K562 (cell line): ENCODE results near the gene SMIM10. TPM values are rescaled to one million over a fixed set of nuclear protein-coding genes. Genes with fewer than 3 reads are reported as not detected.

Experiments
- ATAC-seq: fragments of 200-7000 bp; cut with Tn5 transposase; 3 replicates; pipeline ENCODE4 v1.9.1; 2020; ENCODE audit warnings: moderate library complexity
- BruUV-seq: library from RNA; stranded (reverse); fragments of 400-500 nt; replicated peaks from 2 replicates; lab custom pipeline; 2021; lab: Mats Ljungman, UMichigan
- CTCF ChIA-PET: fragments of 300-600 bp; formaldehyde crosslinking; extraction: SDS; loops from one replicate; lab custom pipeline; 2021; ENCODE audit warnings: low intra/inter-chr PET ratio; lab: Yijun Ruan, JAX
- POLR2A ChIA-PET: fragments of 300-600, 350-650 bp; sonication (Branson Sonifier 250); formaldehyde crosslinking; extraction: SDS; loops from one replicate; lab custom pipeline; 2021; ENCODE audit warnings: antibody characterized with exemption, inconsistent platforms; lab: Yijun Ruan, JAX
- DNase-seq, 4 experiments: peaks; one replicate each; pipeline versions ENCODE4 v3.0.0 to v3.0.0-alpha.2; 2011 to 2018; ENCODE audit warnings: low spot score in 3 of 4, mixed read lengths in 3 of 4; ENCODE audit errors: extremely low read depth in 1 of 4
- FAIRE-seq: peaks from 2 replicates; lab custom pipeline; 2011; peaks lifted over from hg19 to GRCh38; lab: Jason Lieb, UNC
- H2AFZ ChIP-seq: 2 replicates; pipeline ENCODE4 v1.6.0; 2011; ENCODE audit warnings: low read depth, low read length, control low read depth, inconsistent platforms
- H3K27ac ChIP-seq: fragments of 200-600 bp; 3 replicates; pipeline ENCODE4 v1.8.0; 2011; ENCODE audit warnings: low read depth, mild to moderate bottlenecking, control low read depth, inconsistent platforms, low read length, moderate library complexity, mixed read lengths; ENCODE audit errors: extremely low read depth
- H3K27me3 ChIP-seq, 2 experiments: fragments of 300-600 bp in 1 of 2; 2 replicates in 1 of 2; 3 replicates in 1 of 2; pipeline versions ENCODE4 v1.6.0 to v1.8.0; 2011; ENCODE audit warnings: inconsistent platforms in 2 of 2, low read length in 2 of 2, mild to moderate bottlenecking in 1 of 2, mixed read lengths in 1 of 2, moderate library complexity in 1 of 2; ENCODE audit not compliant: control insufficient read depth in 2 of 2, insufficient read depth in 2 of 2
- H3K36me3 ChIP-seq: fragments of 300-600 bp; 3 replicates; pipeline ENCODE4 v1.8.0; 2011; ENCODE audit warnings: mild to moderate bottlenecking, low read length, inconsistent platforms; ENCODE audit not compliant: control insufficient read depth, insufficient read depth
- H3K4me1 ChIP-seq, 2 experiments: fragments of 200-600 bp in 1 of 2; replicated peaks in 1 of 2; 2 replicates in 1 of 2; 3 replicates in 1 of 2; pipeline versions ENCODE4 v1.5.1 to v1.8.0; 2011; ENCODE audit warnings: inconsistent platforms in 2 of 2, low read length in 2 of 2, mild to moderate bottlenecking in 1 of 2, mixed read lengths in 1 of 2, moderate library complexity in 1 of 2; ENCODE audit not compliant: control insufficient read depth in 2 of 2, insufficient read depth in 2 of 2
- H3K4me2 ChIP-seq: 2 replicates; pipeline ENCODE4 v1.6.1; 2011; ENCODE audit warnings: low read length, control low read depth, inconsistent platforms, mixed read lengths; ENCODE audit not compliant: insufficient read depth
- H3K4me3 ChIP-seq: fragments of 200-600 bp; sonication (generic), shearing (Covaris generic); 2 replicates; pipeline ENCODE4 v1.5.1; 2016; ENCODE audit warnings: control low read depth, inconsistent platforms
- H3K79me2 ChIP-seq: fragments of 200-600 bp; 3 replicates; pipeline ENCODE4 v1.8.0; 2011; ENCODE audit warnings: low read length, inconsistent platforms; ENCODE audit not compliant: control insufficient read depth, insufficient read depth
- H3K9ac ChIP-seq, 2 experiments: 2 replicates each; pipeline versions ENCODE4 v1.6.0 to v1.6.1; 2011; ENCODE audit warnings: low read depth in 2 of 2, low read length in 2 of 2, control low read depth in 1 of 2, inconsistent platforms in 1 of 2, mild to moderate bottlenecking in 1 of 2, mixed read lengths in 1 of 2; ENCODE audit not compliant: insufficient read depth in 1 of 2
- H3K9me1 ChIP-seq: one replicate; pipeline ENCODE4 v1.6.0; 2011; ENCODE audit warnings: inconsistent platforms, mild to moderate bottlenecking, low read length, moderate library complexity; ENCODE audit not compliant: control insufficient read depth, insufficient read depth
- H3K9me3 ChIP-seq: replicated peaks from 2 replicates; pipeline ENCODE4 v1.5.1; 2011; ENCODE audit warnings: low read depth, low read length, inconsistent platforms; ENCODE audit not compliant: control insufficient read depth, insufficient read depth
- H4K20me1 ChIP-seq: replicated peaks from 2 replicates; pipeline ENCODE4 v1.6.1; 2011; ENCODE audit warnings: low read length, inconsistent platforms, mixed read lengths; ENCODE audit not compliant: control insufficient read depth, insufficient read depth
- ARID2 ChIP-seq: fragments of 450-650 bp; IDR thresholded peaks from 2 replicates; pipeline ENCODE4 v1.6.1; 2017; ENCODE audit warnings: antibody characterized with exemption, mild to moderate bottlenecking
- ESRRA ChIP-seq: fragments of 450-650 bp; IDR thresholded peaks from 2 replicates; pipeline ENCODE4 v1.6.1; 2014; ENCODE audit warnings: low read depth, mild to moderate bottlenecking, moderate library complexity, borderline replicate concordance
- GTF2E2 ChIP-seq: fragments of 200-800 bp; sonication (Bioruptor generic); IDR thresholded peaks from 2 replicates; pipeline ENCODE4 v1.6.1; 2016; ENCODE audit warnings: missing genetic modification characterization, missing compliant biosample characterization
- NFRKB ChIP-seq: fragments of 450-650 bp; IDR thresholded peaks from 2 replicates; pipeline ENCODE4 v1.6.1; 2016; ENCODE audit warnings: low read depth
- TBL1XR1 ChIP-seq, 2 experiments: IDR thresholded peaks; 2 replicates each; pipeline ENCODE4 v1.6.1; 2012; ENCODE audit warnings: improper control_type of control experiment in 2 of 2, low read length in 2 of 2, mild to moderate bottlenecking in 1 of 2
- TGIF2 ChIP-seq: sonication (generic); formaldehyde crosslinking; IDR thresholded peaks from 2 replicates; pipeline ENCODE4 v1.8.1; 2022; ENCODE audit warnings: mild to moderate bottlenecking, missing genetic modification reagents, moderate library complexity
- ZNF121 ChIP-seq: sonication (generic); formaldehyde crosslinking; conservative IDR thresholded peaks from 2 replicates; pipeline ENCODE4 v1.8.0; 2022; ENCODE audit warnings: missing genetic modification reagents
- ZNF143 ChIP-seq: sonication (generic); formaldehyde crosslinking; IDR thresholded peaks from 2 replicates; pipeline ENCODE4 v1.9.0; 2022; ENCODE audit warnings: mild to moderate bottlenecking, missing genetic modification reagents
- ZNF589 ChIP-seq: fragments of 200-800 bp; sonication (Bioruptor generic); IDR thresholded peaks from 2 replicates; pipeline ENCODE4 v1.6.1; 2016; ENCODE audit warnings: low read depth, missing genetic modification characterization, missing compliant biosample characterization
- ZNF778 ChIP-seq: fragments of 450-650 bp; formaldehyde crosslinking; IDR thresholded peaks from 2 replicates; pipeline ENCODE4 v1.4.0; 2020; ENCODE audit warnings: mild to moderate bottlenecking, moderate library complexity
- ZNF780A ChIP-seq: fragments of 250-450 bp; sonication (Bioruptor Pico); IDR thresholded peaks from 2 replicates; pipeline ENCODE4 v1.5.0; 2021; ENCODE audit warnings: mild to moderate bottlenecking
- WGBS: fragments of 100-300 bp; shearing (Covaris generic); methylation state at CpG from one replicate; pipeline ENCODE4 v1.1.6; 2016; ENCODE audit warnings: low coverage, mixed read lengths; ENCODE audit not compliant: insufficient coverage; ENCODE audit errors: missing lambda C conversion rate; 5-methylcytosine and 5-hydroxymethylcytosine counted together
- in situ Hi-C: fragments of 300-500 bp; cut with MboI; formaldehyde crosslinking; loops from 4 replicates; pipeline ENCODE4 v1.15.0; 2018; ENCODE audit warnings: inconsistent platforms, mixed read lengths
- intact Hi-C: fragments of 100-400 bp; cut with micrococcal nuclease; formaldehyde crosslinking; loops from 2 replicates; pipeline ENCODE4 v1.14.2; 2022
- polyA plus RNA-seq, 8 experiments: library from polyadenylated mRNA; depleted of rRNA in 4 of 8; stranded (reverse) in 5 of 8; unstranded in 3 of 8; fragments of >200 nt; fragmentation: Nextera tagmentation in 2 of 8; fragmentation: Illumina TruSeq in 1 of 8; extraction: Ambion mirVana in 2 of 8; extraction: Trizol in 1 of 8; gene quantifications; 2 replicates each; pipeline versions ENCODE4 v1.2.1 to v1.2.3, GENCODE V29; 2011 to 2014; ENCODE audit warnings: inconsistent platforms in 1 of 8, missing spikeins in 1 of 8
- total RNA-seq, 7 experiments: library from RNA; depleted of rRNA in 6 of 7; stranded (reverse); fragments of >200 nt in 6 of 7; fragmentation: Illumina TruSeq in 2 of 7; extraction: Trizol in 2 of 7; gene quantifications; 2 replicates each; pipeline versions ENCODE4 v1.2.1 to v1.2.3, GENCODE V29; 2011 to 2021; ENCODE audit warnings: low replicate concordance in 1 of 7
- TF ChIP-seq, protein P1 (sequence below): fragments of 200-800 bp; sonication (Bioruptor generic); IDR thresholded peaks from 2 replicates; pipeline ENCODE4 v1.6.1; 2017; ENCODE audit warnings: missing genetic modification characterization, missing compliant biosample characterization
- TF ChIP-seq, protein P2 (sequence below): fragments of 150-350 bp; IDR thresholded peaks from 2 replicates; pipeline ENCODE4 v1.6.1; 2014; ENCODE audit warnings: low read depth, mild to moderate bottlenecking, low read length, borderline replicate concordance

SMIM10 gene
- total and polyA plus RNA-seq, 9 of the 15 experiments (the other 6 are each of a cell fraction or from before 2014, with no cell fraction given) = 2.1 to 25.3 (median 16.4) TPM

DNA sequence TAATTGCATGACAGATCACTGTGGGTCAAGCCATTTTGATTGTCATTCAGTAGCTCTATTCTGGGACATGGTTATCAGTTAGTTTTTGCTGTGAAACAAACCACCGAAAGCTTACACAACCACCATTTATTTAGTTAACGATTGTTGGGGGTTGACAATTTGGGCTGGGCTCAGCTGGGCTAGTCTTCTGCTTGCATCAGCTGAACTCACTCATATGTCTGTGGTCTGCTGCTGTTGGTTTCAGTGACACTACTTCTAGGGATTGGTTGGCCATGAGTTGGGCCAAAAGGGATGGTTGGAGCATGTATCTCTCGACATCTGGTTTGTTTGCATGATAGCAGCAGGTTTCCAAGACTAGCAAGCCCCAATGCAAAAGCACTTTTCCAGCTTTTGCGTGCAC, 5.3 kb upstream of the SMIM10 start (continued):
- TF ChIP-seq ZNF121 (CRISPR knock-in tag) = no peak
- TF ChIP-seq, all 486 proteins: peak for 3

DNA sequence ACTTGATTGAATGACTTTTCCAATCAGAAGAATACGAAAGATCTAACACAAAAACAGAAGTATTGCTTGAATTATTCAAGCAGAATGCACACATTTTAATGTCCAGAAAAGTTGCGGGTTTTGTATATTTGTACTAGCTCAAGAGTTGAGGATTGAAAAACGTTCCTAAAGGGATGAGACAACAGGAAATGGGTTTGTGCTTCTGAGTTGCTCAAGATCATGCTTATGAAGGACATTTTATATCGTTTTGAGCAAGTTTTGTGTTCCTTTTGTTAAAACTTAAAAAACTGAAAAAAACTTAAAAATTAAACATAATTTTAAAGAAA, 353 bp upstream of the SMIM10 start:
- peak overlapping the region; percentile 77 for H3K27ac ChIP-seq
- TF ChIP-seq GTF2E2 (no peak), ESRRA (no peak), ZNF589 (CRISPR knock-in tag) (0 out of 2 replicates have a peak, but pooled peaks have one; percentile 45), ARID2 (no peak), TGIF2 (no peak), ZNF778 (CRISPR knock-in tag) (no peak), ZNF143 (CRISPR knock-in tag) (no peak), ZNF780A (CRISPR knock-in tag) (no peak), TBL1XR1 (IDR thresholded peaks at IDR 0.05; ENCODE audit: low read length in 2 of 2) (no peak), NFRKB (no peak)
- TF ChIP-seq, protein P1, sequence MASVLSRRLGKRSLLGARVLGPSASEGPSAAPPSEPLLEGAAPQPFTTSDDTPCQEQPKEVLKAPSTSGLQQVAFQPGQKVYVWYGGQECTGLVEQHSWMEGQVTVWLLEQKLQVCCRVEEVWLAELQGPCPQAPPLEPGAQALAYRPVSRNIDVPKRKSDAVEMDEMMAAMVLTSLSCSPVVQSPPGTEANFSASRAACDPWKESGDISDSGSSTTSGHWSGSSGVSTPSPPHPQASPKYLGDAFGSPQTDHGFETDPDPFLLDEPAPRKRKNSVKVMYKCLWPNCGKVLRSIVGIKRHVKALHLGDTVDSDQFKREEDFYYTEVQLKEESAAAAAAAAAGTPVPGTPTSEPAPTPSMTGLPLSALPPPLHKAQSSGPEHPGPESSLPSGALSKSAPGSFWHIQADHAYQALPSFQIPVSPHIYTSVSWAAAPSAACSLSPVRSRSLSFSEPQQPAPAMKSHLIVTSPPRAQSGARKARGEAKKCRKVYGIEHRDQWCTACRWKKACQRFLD = 0 out of 2 replicates have a peak, but pooled peaks have one; percentile 67
- TF ChIP-seq, protein P2, sequence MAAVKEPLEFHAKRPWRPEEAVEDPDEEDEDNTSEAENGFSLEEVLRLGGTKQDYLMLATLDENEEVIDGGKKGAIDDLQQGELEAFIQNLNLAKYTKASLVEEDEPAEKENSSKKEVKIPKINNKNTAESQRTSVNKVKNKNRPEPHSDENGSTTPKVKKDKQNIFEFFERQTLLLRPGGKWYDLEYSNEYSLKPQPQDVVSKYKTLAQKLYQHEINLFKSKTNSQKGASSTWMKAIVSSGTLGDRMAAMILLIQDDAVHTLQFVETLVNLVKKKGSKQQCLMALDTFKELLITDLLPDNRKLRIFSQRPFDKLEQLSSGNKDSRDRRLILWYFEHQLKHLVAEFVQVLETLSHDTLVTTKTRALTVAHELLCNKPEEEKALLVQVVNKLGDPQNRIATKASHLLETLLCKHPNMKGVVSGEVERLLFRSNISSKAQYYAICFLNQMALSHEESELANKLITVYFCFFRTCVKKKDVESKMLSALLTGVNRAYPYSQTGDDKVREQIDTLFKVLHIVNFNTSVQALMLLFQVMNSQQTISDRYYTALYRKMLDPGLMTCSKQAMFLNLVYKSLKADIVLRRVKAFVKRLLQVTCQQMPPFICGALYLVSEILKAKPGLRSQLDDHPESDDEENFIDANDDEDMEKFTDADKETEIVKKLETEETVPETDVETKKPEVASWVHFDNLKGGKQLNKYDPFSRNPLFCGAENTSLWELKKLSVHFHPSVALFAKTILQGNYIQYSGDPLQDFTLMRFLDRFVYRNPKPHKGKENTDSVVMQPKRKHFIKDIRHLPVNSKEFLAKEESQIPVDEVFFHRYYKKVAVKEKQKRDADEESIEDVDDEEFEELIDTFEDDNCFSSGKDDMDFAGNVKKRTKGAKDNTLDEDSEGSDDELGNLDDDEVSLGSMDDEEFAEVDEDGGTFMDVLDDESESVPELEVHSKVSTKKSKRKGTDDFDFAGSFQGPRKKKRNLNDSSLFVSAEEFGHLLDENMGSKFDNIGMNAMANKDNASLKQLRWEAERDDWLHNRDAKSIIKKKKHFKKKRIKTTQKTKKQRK = no peak

More for the DNA sequence above, 353 bp upstream of the SMIM10 start:
- ChIA-PET CTCF (no interaction called here), POLR2A (interaction anchor here (0.5 to 1.0 kb wide), 2 partner anchors 9 to 28 kb away, joined by 5 read pairs; no protein-coding TSS in a partner anchor)
- DNase-seq (no peak), FAIRE-seq (peak; percentile 40), ATAC-seq (no peak)
- no peak overlapping the region for H3K4me3 ChIP-seq
- intact Hi-C loops (loop anchor here (10.0 kb wide), 1 partner anchor 506 kb away; no protein-coding TSS in a partner anchor), in situ Hi-C loops (no loop called here)
- WGBS = 48% methylated on average over 4 of the region's 4 CpGs
- peak overlapping the region; percentile 55 to 90; a peak in 3 of 4 replicates for H3K9ac ChIP-seq
- no peaks in the 10 kb centered on the region for H3K9me1 ChIP-seq
- peaks cover 7 to 11% of the 10 kb centered on the region in 2 experiments; a peak in 4 of 5 replicates for H3K4me1 ChIP-seq
- no peaks in the 10 kb centered on the region for H3K9me3 ChIP-seq
- peak overlapping the region; percentile 88 for H2AFZ ChIP-seq
- H3K79me2 ChIP-seq = peaks cover 13% of the 10 kb centered on the region; the same call in 2 of the 3 replicates
- H4K20me1 ChIP-seq = no peaks in the 10 kb centered on the region
- peak overlapping the region; percentile 74 for H3K4me2 ChIP-seq
- no TSS peak for BruUV-seq
- H3K27me3 ChIP-seq = no peaks in the 10 kb centered on the region
- H3K36me3 ChIP-seq = no peaks in the 10 kb centered on the region; the same call in 2 of the 3 replicates
